Measurements from ENCODE around the gene ABCC12. TPM values are rescaled to one million over a fixed set of nuclear protein-coding genes. Genes with fewer than 3 reads are reported as not detected.

The ABCC12 gene
- total RNA-seq, 1 experiment from 2014 or later: not detected

DNA sequence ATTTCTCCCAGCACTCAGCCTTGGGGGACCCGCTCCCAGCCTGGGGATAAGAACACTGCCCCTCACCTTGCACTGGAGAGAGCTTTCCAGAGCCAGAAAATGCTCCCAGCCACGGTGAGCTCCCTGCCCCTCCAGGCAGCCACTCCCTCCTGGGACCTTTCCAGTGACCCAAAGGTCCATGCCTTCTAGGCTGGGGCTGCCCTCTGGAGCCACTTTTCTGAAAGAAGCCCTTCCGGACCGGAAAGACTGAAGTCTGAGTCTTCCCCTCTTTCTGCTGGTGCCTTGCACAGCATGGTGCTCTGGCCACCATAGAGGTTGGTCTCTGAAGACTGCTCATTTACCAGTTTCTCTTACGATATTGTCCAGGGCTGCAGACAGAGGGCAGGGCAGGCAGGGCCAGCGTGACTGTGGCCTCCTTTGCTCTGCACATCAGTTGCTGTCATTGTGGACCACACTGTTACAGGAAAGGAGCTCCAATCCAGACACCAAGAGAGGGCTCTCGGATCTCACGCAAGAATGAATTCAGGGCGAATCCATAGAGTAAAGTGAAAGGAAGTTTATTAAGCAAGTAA, 7.1 kb upstream of the ABCC12 start:
- H3K9me2 ChIP-seq (ENCODE audit: insufficient read depth): no peaks in the 10 kb centered on the region
- H3K4me2 ChIP-seq (ENCODE audit: low read length): no peak overlapping the region
- no peak overlapping the region for H3K9ac ChIP-seq (ENCODE audit: low read length)
- ATAC-seq: no peak
- H3K27me3 ChIP-seq (ENCODE audit: insufficient read depth, low read length): no peaks in the 10 kb centered on the region
- H3K27ac ChIP-seq (ENCODE audit: low read depth, low read length): no peak overlapping the region
- peaks cover 8 to 21% of the 10 kb centered on the region in 2 experiments for H3K4me1 ChIP-seq (ENCODE audit: control insufficient read depth in 1 of 2, insufficient read depth in 2 of 2, low read length in 2 of 2)
- no peaks in the 10 kb centered on the region for H3K9me3 ChIP-seq (ENCODE audit: control insufficient read depth in 1 of 2, insufficient read depth in 1 of 2, low read depth in 1 of 2, low read length in 2 of 2)
- H3K36me3 ChIP-seq (ENCODE audit: control insufficient read depth in 1 of 2, insufficient read depth in 2 of 2, low read length in 2 of 2): no peaks in the 10 kb centered on the region
- POLR2A ChIA-PET: no interaction called here
- H2AFZ ChIP-seq (ENCODE audit: low read depth, low read length, poor library complexity, severe bottlenecking): no peak overlapping the region
- no peak for TF ChIP-seq RAD21 (IDR thresholded peaks at IDR 0.05; ENCODE audit: low read depth)
- no peak for TF ChIP-seq CEBPB (IDR thresholded peaks at IDR 0.05; ENCODE audit: low read depth)
- TF ChIP-seq, protein P1, sequence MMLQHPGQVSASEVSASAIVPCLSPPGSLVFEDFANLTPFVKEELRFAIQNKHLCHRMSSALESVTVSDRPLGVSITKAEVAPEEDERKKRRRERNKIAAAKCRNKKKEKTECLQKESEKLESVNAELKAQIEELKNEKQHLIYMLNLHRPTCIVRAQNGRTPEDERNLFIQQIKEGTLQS (IDR thresholded peaks at IDR 0.05): no peak
- TF ChIP-seq POLR2AphosphoS5 (IDR thresholded peaks at IDR 0.05; ENCODE audit: low read depth, low read length): no peak
- TF ChIP-seq ZFX (IDR thresholded peaks at IDR 0.05): no peak
- no peak for TF ChIP-seq TCF7L2 (IDR thresholded peaks at IDR 0.05; ENCODE audit: borderline replicate concordance, extremely low read depth, insufficient read depth, insufficient read length)
- no peak for TF ChIP-seq POLR2A (IDR thresholded peaks at IDR 0.05; ENCODE audit: borderline replicate concordance, extremely low read depth, insufficient read depth, insufficient read length)
- no peak for TF ChIP-seq EGR1 (IDR thresholded peaks at IDR 0.05; ENCODE audit: low read depth)
- TF ChIP-seq, protein P2, sequence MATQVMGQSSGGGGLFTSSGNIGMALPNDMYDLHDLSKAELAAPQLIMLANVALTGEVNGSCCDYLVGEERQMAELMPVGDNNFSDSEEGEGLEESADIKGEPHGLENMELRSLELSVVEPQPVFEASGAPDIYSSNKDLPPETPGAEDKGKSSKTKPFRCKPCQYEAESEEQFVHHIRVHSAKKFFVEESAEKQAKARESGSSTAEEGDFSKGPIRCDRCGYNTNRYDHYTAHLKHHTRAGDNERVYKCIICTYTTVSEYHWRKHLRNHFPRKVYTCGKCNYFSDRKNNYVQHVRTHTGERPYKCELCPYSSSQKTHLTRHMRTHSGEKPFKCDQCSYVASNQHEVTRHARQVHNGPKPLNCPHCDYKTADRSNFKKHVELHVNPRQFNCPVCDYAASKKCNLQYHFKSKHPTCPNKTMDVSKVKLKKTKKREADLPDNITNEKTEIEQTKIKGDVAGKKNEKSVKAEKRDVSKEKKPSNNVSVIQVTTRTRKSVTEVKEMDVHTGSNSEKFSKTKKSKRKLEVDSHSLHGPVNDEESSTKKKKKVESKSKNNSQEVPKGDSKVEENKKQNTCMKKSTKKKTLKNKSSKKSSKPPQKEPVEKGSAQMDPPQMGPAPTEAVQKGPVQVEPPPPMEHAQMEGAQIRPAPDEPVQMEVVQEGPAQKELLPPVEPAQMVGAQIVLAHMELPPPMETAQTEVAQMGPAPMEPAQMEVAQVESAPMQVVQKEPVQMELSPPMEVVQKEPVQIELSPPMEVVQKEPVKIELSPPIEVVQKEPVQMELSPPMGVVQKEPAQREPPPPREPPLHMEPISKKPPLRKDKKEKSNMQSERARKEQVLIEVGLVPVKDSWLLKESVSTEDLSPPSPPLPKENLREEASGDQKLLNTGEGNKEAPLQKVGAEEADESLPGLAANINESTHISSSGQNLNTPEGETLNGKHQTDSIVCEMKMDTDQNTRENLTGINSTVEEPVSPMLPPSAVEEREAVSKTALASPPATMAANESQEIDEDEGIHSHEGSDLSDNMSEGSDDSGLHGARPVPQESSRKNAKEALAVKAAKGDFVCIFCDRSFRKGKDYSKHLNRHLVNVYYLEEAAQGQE (IDR thresholded peaks at IDR 0.05; ENCODE audit: low read depth): no peak
- no peak for TF ChIP-seq SP1 (IDR thresholded peaks at IDR 0.05; ENCODE audit: low read depth)
- no peak for TF ChIP-seq EZH2phosphoT487 (IDR thresholded peaks at IDR 0.05; ENCODE audit: borderline replicate concordance)
- TF ChIP-seq YY1 (IDR thresholded peaks at IDR 0.05; ENCODE audit: extremely low read depth, insufficient replicate concordance, low read depth, low read length): no peak
- TF ChIP-seq JUND (IDR thresholded peaks at IDR 0.05): no peak
- no peak for TF ChIP-seq ZNF274 (IDR thresholded peaks at IDR 0.05; ENCODE audit: low read depth, low read length)
- TF ChIP-seq, protein P3, sequence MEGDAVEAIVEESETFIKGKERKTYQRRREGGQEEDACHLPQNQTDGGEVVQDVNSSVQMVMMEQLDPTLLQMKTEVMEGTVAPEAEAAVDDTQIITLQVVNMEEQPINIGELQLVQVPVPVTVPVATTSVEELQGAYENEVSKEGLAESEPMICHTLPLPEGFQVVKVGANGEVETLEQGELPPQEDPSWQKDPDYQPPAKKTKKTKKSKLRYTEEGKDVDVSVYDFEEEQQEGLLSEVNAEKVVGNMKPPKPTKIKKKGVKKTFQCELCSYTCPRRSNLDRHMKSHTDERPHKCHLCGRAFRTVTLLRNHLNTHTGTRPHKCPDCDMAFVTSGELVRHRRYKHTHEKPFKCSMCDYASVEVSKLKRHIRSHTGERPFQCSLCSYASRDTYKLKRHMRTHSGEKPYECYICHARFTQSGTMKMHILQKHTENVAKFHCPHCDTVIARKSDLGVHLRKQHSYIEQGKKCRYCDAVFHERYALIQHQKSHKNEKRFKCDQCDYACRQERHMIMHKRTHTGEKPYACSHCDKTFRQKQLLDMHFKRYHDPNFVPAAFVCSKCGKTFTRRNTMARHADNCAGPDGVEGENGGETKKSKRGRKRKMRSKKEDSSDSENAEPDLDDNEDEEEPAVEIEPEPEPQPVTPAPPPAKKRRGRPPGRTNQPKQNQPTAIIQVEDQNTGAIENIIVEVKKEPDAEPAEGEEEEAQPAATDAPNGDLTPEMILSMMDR (IDR thresholded peaks at IDR 0.05 in 2 of 3, conservative IDR thresholded peaks at IDR 0.05 in 1 of 3; ENCODE audit: borderline replicate concordance in 1 of 3, insufficient read depth in 1 of 3, low read depth in 2 of 3, low read length in 2 of 3): no peak
- no peak for TF ChIP-seq SRF (IDR thresholded peaks at IDR 0.05; ENCODE audit: low read depth)
- TF ChIP-seq SIN3A (IDR thresholded peaks at IDR 0.05; ENCODE audit: low read depth): no peak
- TF ChIP-seq FOSL1 (IDR thresholded peaks at IDR 0.05; ENCODE audit: low read depth): no peak
- no peak for TF ChIP-seq EZH2 (IDR thresholded peaks at IDR 0.05)
- RAD21 ChIA-PET (ENCODE audit: low non-redundant PET in 1 of 2, low total read pairs in 2 of 2, uncharacterized antibody in 2 of 2, unreplicated experiment in 2 of 2): no interaction called here
- H3K79me2 ChIP-seq (ENCODE audit: insufficient read depth, low read length): no peaks in the 10 kb centered on the region
- H3K4me3 ChIP-seq (replicated peaks in 1 of 2; ENCODE audit: low read depth in 1 of 2, low read length in 2 of 2): no peak overlapping the region
- intact Hi-C loops (cut with micrococcal nuclease): loop anchor here (10.0 kb wide), 1 partner anchor 1308 kb away; no protein-coding TSS in a partner anchor
- no TSS peak for BruUV-seq (replicated peaks)
- DNase-seq (ENCODE audit: low read depth, low spot score): no peak
- CTCF ChIA-PET: interaction anchor here (0.6 kb wide), 1 partner anchor 1125 kb away, joined by 4 read pairs; no protein-coding TSS in a partner anchor
- H4K20me1 ChIP-seq (ENCODE audit: insufficient read depth): no peaks in the 10 kb centered on the region

Measured in HCT116 (cell line).